Erythroblast (primary cell): ENCODE measurements around the gene DRC3.

Experiments used
- GATA1 ChIP-seq: IDR thresholded peaks from 2 replicates; pipeline ENCODE4 v1.6.1; 2011; ENCODE audit warnings: low read depth, mild to moderate bottlenecking, control low read depth, low read length, moderate library complexity
- POLR2A ChIP-seq: IDR thresholded peaks from 2 replicates; pipeline ENCODE4 v1.6.1; 2011; ENCODE audit warnings: mild to moderate bottlenecking, low read length

GRCh38 chr17:17944743-17945142, 27.9 kb upstream of the DRC3 start:
- TF ChIP-seq POLR2A: no peak
- TF ChIP-seq GATA1: no peak
